ENCODE results near the gene NTM.

DNA sequence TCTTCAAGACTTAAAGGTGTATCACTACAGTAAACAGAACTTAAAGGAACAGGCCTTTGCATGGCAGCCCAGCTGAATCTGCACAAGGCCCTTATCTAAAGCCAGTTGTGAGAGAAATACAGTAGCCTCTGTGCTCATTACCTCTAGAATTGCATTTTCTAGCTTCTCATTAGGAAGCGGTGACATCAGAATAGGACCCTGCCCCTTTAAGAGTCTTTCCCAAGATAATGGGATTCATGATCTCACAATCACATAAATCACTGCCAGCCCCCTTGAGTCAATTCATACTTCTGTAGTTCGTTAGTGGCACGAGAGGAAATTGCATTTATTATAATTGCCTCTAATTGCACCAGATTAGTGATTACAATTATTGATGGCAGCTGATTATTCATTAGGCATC is 170.3 kb downstream of the NTM start:
- no peak for TF ChIP-seq CTCF (conservative IDR thresholded peaks at IDR 0.05; ENCODE audit: low read length)
- TF ChIP-seq EZH2phosphoT487 (IDR thresholded peaks at IDR 0.05; ENCODE audit: borderline replicate concordance), result no peak

All from Loucy (cell line).